Measurements from ENCODE around the gene WNK2. TPM values are rescaled to one million over a fixed set of nuclear protein-coding genes. Genes with fewer than 3 reads are reported as not detected.
"Not testable (repeated sequence)": the region's sequence is repeated elsewhere in the genome, so short reads cannot be mapped to it uniquely, and the experiment has no call there.

WNK2 gene
- total and polyA plus RNA-seq, 4 donors: 29.2 to 124 (median 69.5) TPM

- peaks cover 3% of the 10 kb centered on the region for H3K9me3 ChIP-seq (ENCODE audit: control insufficient read depth, insufficient read depth, low read length)
- H3K36me3 ChIP-seq (ENCODE audit: control insufficient read depth, insufficient read depth, low read length): no peaks in the 10 kb centered on the region
- H3K27ac ChIP-seq (ENCODE audit: low read depth, low read length): no peak overlapping the region
- no peak for DNase-seq (ENCODE audit: low read depth in 4 of 6, low spot score in 6 of 6)
- H3K4me1 ChIP-seq (ENCODE audit: control insufficient read depth, insufficient read depth, low read length): no peaks in the 10 kb centered on the region
- WGBS (ENCODE audit: insufficient coverage): 91% methylated on average over 11 of the region's 12 CpGs
- H3K4me3 ChIP-seq (ENCODE audit: low read depth, low read length): no peak overlapping the region
- H3K27me3 ChIP-seq (ENCODE audit: control insufficient read depth, insufficient read depth, low read length): no peaks in the 10 kb centered on the region
Measured at GRCh38 chr9:93365427-93366118, 181.6 kb downstream of the WNK2 start.

- H3K27ac ChIP-seq (ENCODE audit: low read depth, low read length): no peak overlapping the region
- no peak overlapping the region for H3K4me3 ChIP-seq (ENCODE audit: low read depth, low read length)
- no peaks in the 10 kb centered on the region for H3K27me3 ChIP-seq (ENCODE audit: control insufficient read depth, insufficient read depth, low read length)
- DNase-seq (ENCODE audit: low read depth in 4 of 6, low spot score in 6 of 6): no peak
- peaks cover 3% of the 10 kb centered on the region for H3K9me3 ChIP-seq (ENCODE audit: control insufficient read depth, insufficient read depth, low read length)
- no peaks in the 10 kb centered on the region for H3K4me1 ChIP-seq (ENCODE audit: control insufficient read depth, insufficient read depth, low read length)
- 87% methylated on average over 12 of the region's 12 CpGs for WGBS (ENCODE audit: insufficient coverage)
- H3K36me3 ChIP-seq (ENCODE audit: control insufficient read depth, insufficient read depth, low read length): no peaks in the 10 kb centered on the region
Measured at GRCh38 chr9:93366119-93366447, 182.1 kb downstream of the WNK2 start.

GRCh38 chr9:93366486-93366885 is 182.5 kb downstream of the WNK2 start:
- not testable (repeated sequence) for H3K36me3 ChIP-seq (ENCODE audit: control insufficient read depth, insufficient read depth, low read length); H3K4me3 ChIP-seq (ENCODE audit: low read depth, low read length); H3K27ac ChIP-seq (ENCODE audit: low read depth, low read length); H3K9me3 ChIP-seq (ENCODE audit: control insufficient read depth, insufficient read depth, low read length); H3K27me3 ChIP-seq (ENCODE audit: control insufficient read depth, insufficient read depth, low read length); DNase-seq (ENCODE audit: low read depth in 4 of 6, low spot score in 6 of 6); H3K4me1 ChIP-seq (ENCODE audit: control insufficient read depth, insufficient read depth, low read length)
- 100% methylated on average over 2 of the region's 4 CpGs for WGBS (ENCODE audit: insufficient coverage)

- Histone ChIP-seq H3K9me3 (ENCODE audit: control insufficient read depth, insufficient read depth, low read length) (no peaks in the 10 kb centered on the region), H3K36me3 (ENCODE audit: control insufficient read depth, insufficient read depth, low read length) (no peaks in the 10 kb centered on the region), H3K27me3 (ENCODE audit: control insufficient read depth, insufficient read depth, low read length) (no peaks in the 10 kb centered on the region), H3K4me3 (ENCODE audit: low read depth, low read length) (no peak overlapping the region), H3K4me1 (ENCODE audit: control insufficient read depth, insufficient read depth, low read length) (no peaks in the 10 kb centered on the region), H3K27ac (ENCODE audit: low read depth, low read length) (no peak overlapping the region)
- 92% methylated on average over 1 of the region's 1 CpG for WGBS (ENCODE audit: insufficient coverage)
- no peak for DNase-seq (ENCODE audit: low read depth in 4 of 6, low spot score in 6 of 6)
Measured at GRCh38 chr9:93368437-93368836, 184.5 kb downstream of the WNK2 start.

- DNase-seq (ENCODE audit: low read depth in 4 of 6, low spot score in 6 of 6): no peak
- no peaks in the 10 kb centered on the region for H3K9me3 ChIP-seq (ENCODE audit: control insufficient read depth, insufficient read depth, low read length)
- no peaks in the 10 kb centered on the region for H3K4me1 ChIP-seq (ENCODE audit: control insufficient read depth, insufficient read depth, low read length)
- no peaks in the 10 kb centered on the region for H3K36me3 ChIP-seq (ENCODE audit: control insufficient read depth, insufficient read depth, low read length)
- no CpG with 5 or more reads among the region's 1 CpG for WGBS (ENCODE audit: insufficient coverage)
- no peak overlapping the region for H3K27ac ChIP-seq (ENCODE audit: low read depth, low read length)
- H3K27me3 ChIP-seq (ENCODE audit: control insufficient read depth, insufficient read depth, low read length): no peaks in the 10 kb centered on the region
- H3K4me3 ChIP-seq (ENCODE audit: low read depth, low read length): no peak overlapping the region
Measured at GRCh38 chr9:93369686-93370085, 185.7 kb downstream of the WNK2 start.

Other genes starting within 250 kb of the WNK2 start
- 1 to 10 TPM; 5.8 to 6.3 TPM for gene FGD3, start 236.6 kb upstream of the WNK2 start, total RNA-seq
- 10 to 100 TPM; 15.3 to 17.2 TPM for gene FGD3, start 236.6 kb upstream of the WNK2 start, polyA plus RNA-seq (ENCODE audit: insufficient read length in 2 of 2)
- gene SUSD3, start 125.4 kb upstream of the WNK2 start, total RNA-seq: 1 to 10 TPM; 4.3 to 6.3 TPM
- gene SUSD3, start 125.4 kb upstream of the WNK2 start, polyA plus RNA-seq (ENCODE audit: insufficient read length in 2 of 2): 1 to 10 TPM; 3.1 to 5.6 TPM
- 10 to 100 TPM; 28.6 to 42.5 TPM for gene CARD19, start 87.9 kb upstream of the WNK2 start, total RNA-seq
- gene CARD19, start 87.9 kb upstream of the WNK2 start, polyA plus RNA-seq (ENCODE audit: insufficient read length in 2 of 2): 10 to 100 TPM; 64.3 to 75.3 TPM
- gene NINJ1, start 49.9 kb upstream of the WNK2 start, total RNA-seq: 10 to 100 TPM; 23.8 to 40.8 TPM
- 10 to 100 TPM; 54.2 to 60.4 TPM for gene NINJ1, start 49.9 kb upstream of the WNK2 start, polyA plus RNA-seq (ENCODE audit: insufficient read length in 2 of 2)

Measured in spinal cord (tissue), 10 donors.